HCT116 (cell line): ENCODE data around the gene SEZ6. TPM values are rescaled to one million over a fixed set of nuclear protein-coding genes. Genes with fewer than 3 reads are reported as not detected.

ENCODE experiments used
- ATAC-seq: fragments of 200-7000 bp; cut with Tn5 transposase; 2 replicates; pipeline ENCODE4 v1.9.1; 2020; ENCODE audit warnings: mild to moderate bottlenecking, moderate library complexity
- BruUV-seq: library from RNA; stranded (reverse); fragments of 400-500 nt; replicated peaks from 2 replicates; lab custom pipeline; 2021; lab: Mats Ljungman, UMichigan
- CTCF ChIA-PET: fragments of 300-600 bp; sonication (Branson Sonifier 250); formaldehyde crosslinking; loops from one replicate; lab custom pipeline; 2021; ENCODE audit warnings: antibody characterized with exemption; lab: Charles Lee
- POLR2A ChIA-PET: fragments of 300-600, 350-600 bp; sonication (Branson Sonifier 250); formaldehyde crosslinking; loops from one replicate; lab custom pipeline; 2021; ENCODE audit warnings: antibody characterized with exemption; lab: Charles Lee
- RAD21 ChIA-PET, 2 experiments: fragments of 300-600 bp; sonication (Branson Sonifier 250); formaldehyde crosslinking; loops; one replicate each; lab custom pipeline; 2023; ENCODE audit warnings: low total read pairs in 2 of 2; ENCODE audit not compliant: uncharacterized antibody in 2 of 2, unreplicated experiment in 2 of 2, low non-redundant PET in 1 of 2; lab: Charles Lee
- DNase-seq: peaks from one replicate; pipeline ENCODE4 v3.0.0-alpha.2; 2010; ENCODE audit warnings: low read depth, low spot score
- H2AFZ ChIP-seq: fragments of 200-600 bp; shearing (Covaris generic), sonication (generic); 2 replicates; pipeline ENCODE4 v1.6.1; 2017; ENCODE audit warnings: low read depth, mixed run types, mixed read lengths, antibody characterized with exemption, low read length; ENCODE audit not compliant: poor library complexity, severe bottlenecking
- H3K27ac ChIP-seq: 2 replicates; pipeline ENCODE4 v1.5.1; 2012; ENCODE audit warnings: low read depth, low read length
- H3K27me3 ChIP-seq: fragments of 200-600 bp; sonication (generic); 2 replicates; pipeline ENCODE4 v1.6.1; 2016; ENCODE audit warnings: mixed run types, low read length, mixed read lengths; ENCODE audit not compliant: insufficient read depth
- H3K36me3 ChIP-seq, 2 experiments: fragments of 200-500 bp in 1 of 2; fragments of 200-600 bp in 1 of 2; sonication (Bioruptor generic) in 1 of 2; sonication (generic) in 1 of 2; 2 replicates each; pipeline versions ENCODE4 v1.5.1 to v1.6.1; 2014 to 2016; ENCODE audit warnings: low read length in 2 of 2, inconsistent platforms in 1 of 2, mixed read lengths in 1 of 2, mixed run types in 1 of 2; ENCODE audit not compliant: insufficient read depth in 2 of 2, control insufficient read depth in 1 of 2
- H3K4me1 ChIP-seq, 2 experiments: fragments of 200-600 bp in 1 of 2; sonication (generic) in 1 of 2; 2 replicates each; pipeline versions ENCODE4 v1.5.1 to v1.6.1; 2012 to 2017; ENCODE audit warnings: low read length in 2 of 2, inconsistent platforms in 1 of 2, mild to moderate bottlenecking in 1 of 2, mixed read lengths in 1 of 2, mixed run types in 1 of 2, moderate library complexity in 1 of 2; ENCODE audit not compliant: insufficient read depth in 2 of 2, control insufficient read depth in 1 of 2
- H3K4me2 ChIP-seq: fragments of 200-600 bp; sonication (generic); 2 replicates; pipeline ENCODE4 v1.6.1; 2017; ENCODE audit warnings: mixed run types, low read length, mixed read lengths
- H3K4me3 ChIP-seq, 2 experiments: fragments of 200-600 bp in 1 of 2; sonication (generic) in 1 of 2; replicated peaks in 1 of 2; 2 replicates each; pipeline ENCODE4 v1.5.1; 2011 to 2016; ENCODE audit warnings: low read length in 2 of 2, control low read depth in 1 of 2, low read depth in 1 of 2, mild to moderate bottlenecking in 1 of 2, mixed read lengths in 1 of 2, mixed run types in 1 of 2
- H3K79me2 ChIP-seq: fragments of 200-600 bp; sonication (generic); 2 replicates; pipeline ENCODE4 v1.6.1; 2017; ENCODE audit warnings: mild to moderate bottlenecking, mixed run types, low read length, moderate library complexity, mixed read lengths; ENCODE audit not compliant: insufficient read depth
- H3K9ac ChIP-seq: fragments of 200-600 bp; sonication (generic); 2 replicates; pipeline ENCODE4 v1.6.1; 2016; ENCODE audit warnings: low read length, mixed read lengths
- H3K9me2 ChIP-seq: fragments of 200-600 bp; sonication (generic), shearing (Covaris generic); 2 replicates; pipeline ENCODE4 v1.6.1; 2017; ENCODE audit warnings: mixed run types, mild to moderate bottlenecking, moderate library complexity; ENCODE audit not compliant: insufficient read depth
- H3K9me3 ChIP-seq, 2 experiments: fragments of 200-500 bp in 1 of 2; fragments of 200-600 bp in 1 of 2; sonication (Bioruptor generic) in 1 of 2; sonication (generic) in 1 of 2; 2 replicates each; pipeline ENCODE4 v1.6.1; 2014 to 2017; ENCODE audit warnings: low read length in 2 of 2, mixed read lengths in 2 of 2, inconsistent platforms in 1 of 2, low read depth in 1 of 2, mild to moderate bottlenecking in 1 of 2, mixed run types in 1 of 2, moderate library complexity in 1 of 2; ENCODE audit not compliant: control insufficient read depth in 1 of 2, insufficient read depth in 1 of 2
- H4K20me1 ChIP-seq: fragments of 200-600 bp; sonication (generic), shearing (Covaris generic); 2 replicates; pipeline ENCODE4 v1.6.1; 2017; ENCODE audit warnings: mixed run types, mild to moderate bottlenecking, moderate library complexity; ENCODE audit not compliant: insufficient read depth
- CEBPB ChIP-seq: IDR thresholded peaks from 2 replicates; pipeline ENCODE4 v1.6.1; 2012; ENCODE audit warnings: low read depth
- EGR1 ChIP-seq: IDR thresholded peaks from 2 replicates; pipeline ENCODE4 v1.6.1; 2012; ENCODE audit warnings: low read depth
- ELF1 ChIP-seq: IDR thresholded peaks from 2 replicates; pipeline ENCODE4 v1.6.1; 2012; ENCODE audit warnings: low read depth, borderline replicate concordance
- EZH2phosphoT487 ChIP-seq: fragments of 200-600 bp; IDR thresholded peaks from 2 replicates; pipeline ENCODE4 v1.6.1; 2018; ENCODE audit warnings: antibody characterized with exemption, borderline replicate concordance
- JUND ChIP-seq: IDR thresholded peaks from 2 replicates; pipeline ENCODE4 v1.6.1; 2012
- POLR2A ChIP-seq: IDR thresholded peaks from 2 replicates; pipeline ENCODE4 v1.7.0; 2011; ENCODE audit warnings: borderline replicate concordance; ENCODE audit not compliant: insufficient read depth, insufficient read length; ENCODE audit errors: extremely low read depth
- RAD21 ChIP-seq: IDR thresholded peaks from 2 replicates; pipeline ENCODE4 v1.6.1; 2012; ENCODE audit warnings: low read depth, mild to moderate bottlenecking
- SIN3A ChIP-seq: IDR thresholded peaks from 2 replicates; pipeline ENCODE4 v1.6.1; 2012; ENCODE audit warnings: low read depth
- SRF ChIP-seq: IDR thresholded peaks from 2 replicates; pipeline ENCODE4 v1.6.1; 2012; ENCODE audit warnings: low read depth
- YY1 ChIP-seq: IDR thresholded peaks from 2 replicates; pipeline ENCODE4 v1.6.1; 2011; ENCODE audit warnings: low read length, low read depth, moderate library complexity, mild to moderate bottlenecking; ENCODE audit not compliant: insufficient replicate concordance; ENCODE audit errors: extremely low read depth
- ZNF274 ChIP-seq: fragments of 200-500 bp; sonication (Bioruptor generic); IDR thresholded peaks from 2 replicates; pipeline ENCODE4 v1.6.1; 2014; ENCODE audit warnings: mild to moderate bottlenecking, low read depth, low read length, inconsistent platforms
- intact Hi-C: fragments of 100-400 bp; cut with micrococcal nuclease; formaldehyde crosslinking; loops from 2 replicates; pipeline ENCODE4 v1.10.0; 2022
- total RNA-seq: library from RNA; stranded (reverse); gene quantifications from one replicate; pipeline ENCODE4 v1.2.1, GENCODE V29; 2021; ENCODE audit not compliant: unreplicated experiment
- TF ChIP-seq, protein P1 (sequence below): IDR thresholded peaks from 2 replicates; pipeline ENCODE4 v1.6.1; 2011; ENCODE audit warnings: mild to moderate bottlenecking, low read length, moderate library complexity; ENCODE audit not compliant: insufficient replicate concordance; ENCODE audit errors: extremely low read depth

The SEZ6 gene
- total RNA-seq, 1 experiment from 2014 or later = 0.22 TPM

DNA sequence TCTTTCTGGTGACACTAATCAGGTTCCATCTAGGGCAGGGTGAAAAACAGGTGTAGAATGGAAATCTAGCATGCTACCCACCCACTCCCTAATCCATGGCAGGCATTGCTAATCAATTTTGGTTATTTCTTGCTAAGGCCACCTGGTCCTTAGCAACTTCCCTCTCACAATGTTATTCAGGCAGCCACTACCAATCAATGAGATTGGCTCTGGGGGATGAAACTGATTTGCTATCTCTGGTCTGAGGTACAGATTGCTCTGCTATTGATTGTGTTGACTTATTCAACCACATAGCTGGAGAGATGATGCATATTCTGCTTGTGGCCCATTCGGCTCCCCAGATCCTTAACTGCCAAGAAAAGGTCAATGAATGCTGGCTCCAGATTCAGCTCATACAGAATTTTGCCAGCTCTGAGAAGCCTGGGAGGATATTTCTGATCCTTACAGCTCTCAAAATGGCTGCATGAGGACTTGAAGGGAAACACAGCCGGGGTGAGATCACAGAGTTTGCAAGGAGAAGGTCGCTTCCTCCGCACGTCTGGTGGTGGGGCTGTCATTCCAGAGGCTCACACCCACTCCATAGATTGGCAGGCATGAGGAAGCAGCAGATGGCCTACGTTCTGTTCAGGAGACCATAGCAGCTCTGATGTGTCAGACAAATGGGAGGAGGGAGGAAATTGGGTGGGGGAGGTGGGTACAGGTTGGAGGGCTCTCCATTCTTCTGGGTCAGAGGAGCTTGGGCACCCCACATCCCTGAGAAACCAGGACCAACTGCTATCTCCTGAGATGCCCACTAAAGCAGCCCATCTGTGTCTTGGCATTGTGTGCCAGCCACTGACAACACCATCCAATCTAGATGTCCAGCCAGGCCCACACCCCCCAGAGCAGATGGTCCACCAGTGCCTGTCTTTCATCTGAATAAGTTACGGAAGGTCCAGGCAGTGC lies 22.3 kb downstream of the SEZ6 start:
- Histone ChIP-seq H3K4me1 (no peaks in the 10 kb centered on the region), H3K79me2 (no peaks in the 10 kb centered on the region), H3K4me2 (no peak overlapping the region)
- intact Hi-C loops = no loop called here
- RAD21 ChIA-PET = interaction anchor here in 1 of 2 experiments (0.8 kb wide), 1 partner anchor 18 kb away, joined by 3 read pairs; no protein-coding TSS in a partner anchor
- CTCF ChIA-PET = interaction anchor here (1.0 kb wide), 1 partner anchor 30 kb away, joined by 4 read pairs; no protein-coding TSS in a partner anchor
- no peak for TF ChIP-seq EZH2phosphoT487
- TF ChIP-seq ZNF274 = no peak
- TF ChIP-seq JUND = no peak
- TF ChIP-seq, protein P1, sequence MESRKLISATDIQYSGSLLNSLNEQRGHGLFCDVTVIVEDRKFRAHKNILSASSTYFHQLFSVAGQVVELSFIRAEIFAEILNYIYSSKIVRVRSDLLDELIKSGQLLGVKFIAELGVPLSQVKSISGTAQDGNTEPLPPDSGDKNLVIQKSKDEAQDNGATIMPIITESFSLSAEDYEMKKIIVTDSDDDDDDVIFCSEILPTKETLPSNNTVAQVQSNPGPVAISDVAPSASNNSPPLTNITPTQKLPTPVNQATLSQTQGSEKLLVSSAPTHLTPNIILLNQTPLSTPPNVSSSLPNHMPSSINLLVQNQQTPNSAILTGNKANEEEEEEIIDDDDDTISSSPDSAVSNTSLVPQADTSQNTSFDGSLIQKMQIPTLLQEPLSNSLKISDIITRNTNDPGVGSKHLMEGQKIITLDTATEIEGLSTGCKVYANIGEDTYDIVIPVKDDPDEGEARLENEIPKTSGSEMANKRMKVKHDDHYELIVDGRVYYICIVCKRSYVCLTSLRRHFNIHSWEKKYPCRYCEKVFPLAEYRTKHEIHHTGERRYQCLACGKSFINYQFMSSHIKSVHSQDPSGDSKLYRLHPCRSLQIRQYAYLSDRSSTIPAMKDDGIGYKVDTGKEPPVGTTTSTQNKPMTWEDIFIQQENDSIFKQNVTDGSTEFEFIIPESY = no peak
- TF ChIP-seq SIN3A = no peak
- TF ChIP-seq RAD21 = no peak
- no peak for TF ChIP-seq POLR2A
- no peak for TF ChIP-seq ELF1
- no peak for TF ChIP-seq SRF
- TF ChIP-seq CEBPB = no peak
- no peak for TF ChIP-seq YY1
- TF ChIP-seq EGR1 = no peak
- TF ChIP-seq, all 23 proteins: peak for 0
- Histone ChIP-seq H3K9ac (no peak overlapping the region), H3K9me3 (no peaks in the 10 kb centered on the region), H3K27me3 (peaks cover 10% of the 10 kb centered on the region; the same call in 1 of the 2 replicates), H3K27ac (no peak overlapping the region), H4K20me1 (no peaks in the 10 kb centered on the region), H3K4me3 (no peak overlapping the region), H2AFZ (no peak overlapping the region), H3K9me2 (no peaks in the 10 kb centered on the region), H3K36me3 (no peaks in the 10 kb centered on the region)
- ATAC-seq (no peak), DNase-seq (no peak)
- BruUV-seq = no TSS peak
- POLR2A ChIA-PET = no interaction called here
